Stimulated activated CD4-positive, alpha-beta T cell treated with anti-CD3 and anti-CD28 coated beads, Interleukin-15, amount 100 ng/mL, for 24 hours (primary cell): ENCODE measurements around the gene PURB.
A peak's percentile ranks its signal among the peaks of the same experiment; 100 is the strongest.
"Not testable (repeated sequence)": the region's sequence is repeated elsewhere in the genome, so short reads cannot be mapped to it uniquely, and the experiment has no call there.

ENCODE experiments used
- DNase-seq: peaks from one replicate; pipeline ENCODE4 v3.0.0-alpha.2; 2020

The PURB gene

DNA sequence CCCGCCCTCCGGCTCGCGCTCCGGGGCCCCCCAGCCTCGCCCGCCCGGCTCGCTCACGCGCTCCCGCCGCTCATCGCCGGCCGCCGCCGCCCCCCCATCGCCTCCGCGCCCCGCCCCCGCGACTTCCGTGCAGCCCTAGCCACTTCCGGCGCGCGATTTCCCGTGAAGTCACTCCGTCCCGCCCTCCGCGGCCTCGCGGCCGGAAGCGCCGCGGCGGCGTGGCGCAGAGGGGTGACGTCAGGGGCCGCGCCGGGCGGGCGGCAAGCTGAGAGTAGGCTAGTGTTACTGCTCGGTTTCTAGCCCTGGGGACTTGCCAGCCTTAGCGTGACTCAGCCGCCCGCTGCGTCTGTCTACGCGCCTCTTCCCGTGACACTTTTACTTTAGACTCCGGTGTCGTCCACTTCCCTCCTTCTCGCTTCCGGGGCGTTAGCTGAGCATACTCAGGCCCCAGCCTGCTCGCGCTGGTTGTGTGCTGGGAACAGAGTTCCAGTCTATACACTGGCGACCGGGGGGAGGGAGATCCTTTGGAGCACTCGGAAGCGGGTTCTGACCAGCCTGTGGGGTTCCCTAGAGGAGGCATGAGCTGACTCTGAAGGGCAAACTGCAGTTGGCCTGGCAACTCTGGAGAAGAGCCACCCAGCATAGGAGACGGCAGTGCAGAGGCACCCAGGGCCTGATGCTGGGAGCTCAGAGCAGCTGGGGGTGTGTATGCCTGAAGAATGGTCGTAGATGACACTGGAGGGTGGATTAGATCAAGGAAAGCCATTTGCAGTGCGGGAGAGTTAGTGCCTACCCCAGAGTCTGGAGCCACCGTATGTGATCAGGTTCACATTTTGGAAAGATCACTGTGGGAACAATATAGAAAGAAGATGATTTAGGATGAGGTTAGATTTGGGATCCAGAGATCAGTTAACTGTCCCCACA is at the start of gene PURB:
PURB (minus strand) TSS at position 137 of the 924 bp plus-strand sequence. CDS start 182 bp downstream, outside the sequence.
- DNase-seq, result peak; percentile 97

DNA sequence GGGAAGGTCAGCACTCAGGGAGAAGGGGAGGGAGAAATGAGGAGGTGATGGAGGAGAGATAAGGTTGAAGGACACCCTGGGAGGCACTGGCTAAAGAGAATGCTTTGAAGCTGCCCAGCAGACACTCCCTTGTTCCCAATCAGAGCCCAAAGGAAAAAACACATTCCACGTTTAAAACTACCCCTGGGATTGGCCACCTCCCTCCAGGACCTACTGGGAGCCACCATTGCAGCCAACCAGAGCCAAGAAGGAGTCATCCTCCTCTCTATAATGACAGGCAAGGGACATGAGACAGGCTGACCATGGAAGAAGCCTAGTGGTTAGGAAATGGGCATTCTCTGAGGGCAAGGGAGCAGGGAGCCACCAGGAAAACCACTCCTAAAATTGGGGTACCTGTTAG is 49.7 kb upstream of the PURB start:
- no peak for DNase-seq

DNA sequence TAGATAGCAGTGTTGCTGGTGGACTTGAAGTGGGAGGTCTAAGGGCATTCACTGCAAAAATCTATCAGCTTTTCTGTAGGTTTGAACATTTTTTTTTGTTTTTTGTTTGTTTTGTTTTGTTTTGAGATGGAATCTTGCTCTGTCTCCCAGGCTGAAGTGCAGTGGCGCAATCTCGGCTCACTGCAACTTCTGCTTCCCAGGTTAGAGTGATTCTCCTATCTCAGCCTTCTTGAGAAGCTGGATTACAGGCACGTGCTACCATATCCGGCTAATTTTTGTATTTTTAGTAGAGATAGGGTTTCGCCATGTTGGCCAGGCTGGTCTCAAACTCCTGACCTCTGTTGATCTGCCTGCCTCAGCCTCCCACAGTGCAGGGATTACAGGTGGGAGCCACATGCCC is 49.2 kb upstream of the PURB start:
- not testable (repeated sequence) for DNase-seq

DNA sequence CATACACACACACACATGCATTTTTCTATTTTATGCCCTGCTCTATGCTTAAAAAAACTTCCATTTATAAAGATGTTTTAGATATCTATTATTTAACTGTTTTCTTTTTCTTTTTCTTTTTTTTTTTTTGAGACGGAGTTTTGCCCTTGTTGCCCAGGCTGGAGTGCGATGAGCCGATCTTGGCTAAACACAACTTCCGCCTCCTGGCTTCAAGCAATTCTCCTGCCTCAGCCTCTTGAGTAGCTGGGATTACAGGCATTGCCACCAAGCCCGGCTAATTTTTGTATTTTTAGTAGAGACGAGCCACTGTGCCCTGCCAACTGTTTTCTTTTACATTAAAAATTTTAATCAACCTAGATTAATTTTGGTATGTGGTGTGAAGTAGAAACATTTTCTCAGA is 45.6 kb upstream of the PURB start:
- no peak for DNase-seq

DNA sequence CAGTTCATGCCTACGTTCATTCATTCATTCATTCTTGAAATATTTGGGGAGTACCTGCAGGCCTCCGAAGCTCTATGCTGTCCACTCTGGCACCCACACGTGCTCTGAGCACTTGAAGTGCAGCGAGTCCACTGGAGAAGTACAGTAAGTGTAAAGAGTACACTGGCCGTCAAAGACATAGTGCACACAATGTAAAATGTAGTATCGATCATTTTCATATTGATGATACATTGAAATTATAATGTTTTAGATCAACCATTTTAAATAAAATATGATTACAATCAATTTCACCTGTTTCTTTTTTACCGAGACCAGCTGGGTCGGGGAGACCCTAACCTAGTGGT is 37.0 kb upstream of the PURB start:
- no peak for DNase-seq

DNA sequence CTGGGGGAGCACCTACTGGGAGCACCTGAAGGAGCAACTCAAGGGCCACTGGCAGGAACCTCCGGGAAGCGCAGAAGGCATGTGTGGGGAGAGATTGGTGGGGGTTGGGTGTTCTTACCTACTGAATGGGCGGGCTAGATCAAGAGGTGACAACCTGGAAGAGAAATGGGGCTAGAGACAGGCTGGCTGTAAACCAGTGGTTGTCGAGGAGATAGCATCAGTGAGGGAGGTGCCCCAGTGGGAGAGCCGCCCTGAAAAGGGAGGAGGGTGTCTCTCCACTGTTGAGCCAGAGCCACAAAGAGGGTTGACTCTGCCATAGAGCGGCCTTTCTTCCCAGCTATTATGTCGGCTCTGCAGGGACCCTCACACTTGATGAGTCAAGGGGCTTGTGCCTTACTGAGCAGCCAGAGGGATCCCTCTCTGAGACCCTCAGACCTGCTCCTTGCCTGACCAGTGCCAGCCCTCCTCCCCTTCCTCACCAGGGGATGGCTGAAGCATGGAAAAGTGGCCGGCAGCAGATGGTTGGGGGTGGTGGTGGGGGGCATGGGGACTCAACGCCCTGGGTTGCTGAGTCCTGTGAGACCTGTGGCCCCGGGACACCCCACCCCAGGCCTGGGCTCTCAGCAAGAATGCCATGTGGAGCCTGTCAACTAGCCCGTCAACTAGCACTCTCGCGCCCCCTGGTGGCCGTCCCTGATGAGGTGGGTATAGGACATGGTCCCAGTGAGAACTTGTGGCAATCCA is 36.4 kb upstream of the PURB start:
- DNase-seq, result peak; percentile 99

DNA sequence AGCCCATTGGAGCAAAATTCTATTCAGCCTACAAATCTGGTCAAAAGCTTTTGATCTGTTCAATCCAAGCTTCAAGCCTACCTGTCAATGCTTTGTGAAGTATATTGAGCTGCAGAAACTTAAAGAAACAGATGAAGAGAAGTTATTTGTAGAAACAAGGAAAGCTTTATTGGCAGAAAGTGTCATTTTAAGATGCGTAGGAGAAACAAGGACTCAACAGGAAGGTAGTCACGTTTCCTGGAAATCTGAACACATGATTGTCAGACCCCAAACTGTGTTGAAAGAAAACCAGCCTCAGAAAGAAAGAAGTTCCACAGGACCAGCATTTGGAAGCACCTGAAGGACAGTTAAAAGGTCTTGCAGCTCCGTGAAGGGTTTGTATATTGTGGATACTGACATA is 34.8 kb upstream of the PURB start:
- no peak for DNase-seq

DNA sequence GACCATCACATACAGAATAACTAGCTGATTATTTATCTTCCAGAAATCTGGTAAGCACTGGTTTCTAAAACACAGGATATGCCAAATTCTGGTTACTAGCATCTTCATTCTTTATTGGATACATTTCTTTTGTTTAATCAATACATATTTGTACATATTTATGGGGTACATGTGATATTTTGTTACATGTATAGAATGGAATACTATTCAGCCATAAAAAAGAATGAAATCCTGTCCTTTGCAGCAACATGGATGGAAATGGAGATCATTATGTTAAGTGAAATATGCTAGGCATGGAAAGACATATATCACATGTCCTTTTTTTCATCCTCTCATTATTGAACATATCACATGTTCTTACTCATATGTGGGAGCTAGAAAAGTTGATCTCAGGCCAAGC is 32.7 kb upstream of the PURB start:
- DNase-seq, result no peak

DNA sequence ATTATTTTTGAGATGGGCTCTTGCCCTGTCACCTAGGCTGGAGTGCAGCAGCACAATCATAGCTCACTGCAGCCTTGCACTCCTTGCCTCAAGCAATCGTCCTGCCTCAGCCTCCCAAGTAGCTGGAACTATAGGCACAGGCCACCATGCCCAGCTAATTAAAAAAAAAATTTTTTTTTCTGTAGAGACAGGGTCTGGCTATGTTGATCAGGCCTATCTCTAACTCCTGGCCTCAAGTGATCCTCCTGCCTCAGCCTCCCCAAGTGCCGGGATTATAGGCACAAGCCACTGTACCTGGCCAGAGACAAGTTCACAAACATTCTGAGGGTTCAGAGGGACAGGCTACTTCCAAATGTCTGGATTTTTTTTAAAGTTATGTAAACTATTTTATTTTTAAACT is 32.1 kb upstream of the PURB start:
- no peak for DNase-seq

DNA sequence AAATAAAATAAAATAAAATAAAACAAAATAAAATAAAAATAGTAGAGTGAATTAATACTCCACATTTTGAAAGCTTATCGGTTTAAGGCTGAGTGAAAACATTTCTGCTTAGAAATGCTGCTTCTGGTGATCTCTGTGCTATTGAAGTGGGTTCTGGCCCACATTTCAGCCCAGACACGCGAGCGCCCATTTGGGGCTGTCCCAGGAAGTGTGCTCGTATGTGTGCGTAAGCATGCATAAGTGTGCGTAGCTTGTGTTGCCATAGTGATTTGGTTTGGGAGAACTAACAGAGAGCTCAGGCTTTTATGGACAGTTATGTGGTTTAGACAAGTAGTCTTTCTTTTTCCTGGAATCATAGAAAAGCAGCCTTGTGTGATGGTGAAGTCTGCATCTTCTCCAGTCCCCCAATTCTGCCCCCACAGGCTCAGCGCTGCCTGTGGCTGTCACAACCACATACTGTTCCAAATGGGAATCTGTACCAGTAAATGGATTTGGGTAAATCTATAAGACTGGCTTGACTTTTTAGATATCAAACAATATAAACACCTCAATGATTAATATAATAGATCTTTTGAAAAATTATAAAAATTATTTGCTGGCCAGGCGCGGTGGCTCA is 29.8 kb upstream of the PURB start:
- peak; percentile 81 for DNase-seq

DNA sequence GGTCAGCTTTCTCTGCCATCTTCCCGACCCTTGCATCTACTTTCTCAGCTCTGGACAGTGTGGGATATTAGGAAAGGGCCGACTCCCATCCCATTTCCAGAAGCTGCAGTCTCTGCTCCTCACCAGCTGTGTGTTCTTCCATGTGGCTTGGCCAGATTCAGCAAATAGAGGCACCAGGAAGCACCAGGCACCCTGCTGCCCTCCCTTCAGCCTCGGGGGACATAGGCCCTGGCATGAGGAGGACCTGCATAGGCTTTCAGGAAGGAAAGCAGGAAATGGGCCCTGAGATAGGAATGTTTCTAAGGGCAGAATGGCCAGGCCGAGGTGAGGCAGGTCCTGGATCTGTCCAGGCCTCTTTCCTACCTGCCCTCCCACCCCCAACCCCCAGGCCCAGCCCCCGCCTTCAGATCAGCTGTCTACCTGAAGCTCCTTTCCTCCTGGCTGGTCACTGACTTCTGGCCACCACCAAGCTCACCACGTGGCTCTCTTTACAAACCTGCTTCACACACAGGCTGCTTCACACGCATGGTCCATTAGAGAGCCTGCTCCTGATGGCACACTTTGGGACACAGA is 27.5 kb upstream of the PURB start:
- DNase-seq, result no peak

DNA sequence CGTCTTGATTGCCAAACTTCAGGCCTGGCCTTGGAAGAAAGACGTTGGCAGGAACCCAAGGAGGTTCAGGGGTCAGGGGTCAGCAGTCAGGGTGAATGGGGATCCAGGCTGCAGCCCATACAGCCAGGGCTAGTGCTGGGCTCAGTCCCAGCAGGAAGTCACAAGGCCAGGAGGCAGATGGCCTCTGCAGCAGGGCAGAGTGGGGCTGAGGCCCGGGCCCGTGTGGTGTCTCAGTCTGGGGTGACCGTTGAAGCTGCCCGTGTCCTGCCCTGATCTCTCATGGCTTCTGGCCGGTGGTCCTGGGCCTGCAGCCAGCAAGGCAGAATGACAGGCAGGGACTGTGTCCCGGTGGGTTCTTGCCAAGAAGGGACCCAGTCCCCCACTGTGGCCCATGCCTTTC is 26.6 kb upstream of the PURB start:
- DNase-seq, result no peak

DNA sequence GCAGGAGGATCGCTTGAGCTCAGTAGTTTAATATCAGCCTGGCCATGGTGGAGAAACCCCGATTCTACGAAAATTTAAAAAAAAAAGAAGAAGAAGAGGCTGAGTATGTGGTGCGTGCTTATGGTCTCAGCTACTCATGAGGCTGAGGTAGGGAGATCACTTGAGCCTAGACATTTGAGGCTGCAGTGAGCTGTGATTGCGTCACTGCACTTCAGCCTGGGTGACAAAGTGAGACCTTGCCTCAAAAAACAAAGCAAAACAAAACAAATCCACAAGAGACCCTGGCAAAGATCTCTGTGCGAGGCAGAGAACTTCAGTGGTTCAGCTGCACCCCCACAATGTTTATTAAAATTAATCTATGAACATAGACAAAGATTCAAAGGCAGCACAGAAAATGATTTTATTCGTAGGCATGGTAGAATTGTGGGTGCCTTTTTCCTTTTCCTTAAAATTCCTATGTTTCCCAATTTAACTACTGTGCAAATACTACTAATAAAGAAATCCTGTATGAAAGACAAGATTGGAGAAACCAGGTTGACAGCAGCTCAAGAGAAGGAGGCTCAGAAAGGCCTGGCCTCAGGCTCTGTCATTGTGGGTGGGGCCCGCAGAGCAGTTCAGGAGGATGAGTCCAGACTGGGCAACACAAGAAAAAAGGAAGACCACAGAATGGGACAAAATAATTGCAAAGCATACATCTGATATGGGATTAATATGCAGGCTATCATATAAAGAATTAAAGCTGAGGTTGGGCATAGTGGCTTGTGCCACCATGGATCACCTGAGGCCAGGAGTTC is 24.5 kb upstream of the PURB start:
- no peak for DNase-seq

DNA sequence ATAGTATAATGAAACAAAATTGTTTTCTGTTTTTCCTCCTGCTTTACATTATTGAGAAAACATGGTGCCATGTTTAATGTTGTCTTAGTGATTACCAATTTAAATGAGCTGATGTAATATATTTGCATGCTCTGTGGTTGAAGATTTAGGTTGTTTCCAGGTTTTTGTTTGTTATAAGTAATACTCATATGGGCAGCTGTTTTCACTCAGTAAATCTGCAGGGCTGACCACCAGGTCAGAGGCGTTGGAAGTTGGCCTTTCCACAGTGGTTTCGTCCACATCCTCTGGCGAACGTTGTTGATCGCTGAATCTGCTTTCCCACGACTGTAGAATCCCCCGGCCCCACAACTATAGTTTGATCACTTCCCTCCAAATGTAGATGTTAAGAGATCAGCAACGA is 21.6 kb upstream of the PURB start:
- no peak for DNase-seq

DNA sequence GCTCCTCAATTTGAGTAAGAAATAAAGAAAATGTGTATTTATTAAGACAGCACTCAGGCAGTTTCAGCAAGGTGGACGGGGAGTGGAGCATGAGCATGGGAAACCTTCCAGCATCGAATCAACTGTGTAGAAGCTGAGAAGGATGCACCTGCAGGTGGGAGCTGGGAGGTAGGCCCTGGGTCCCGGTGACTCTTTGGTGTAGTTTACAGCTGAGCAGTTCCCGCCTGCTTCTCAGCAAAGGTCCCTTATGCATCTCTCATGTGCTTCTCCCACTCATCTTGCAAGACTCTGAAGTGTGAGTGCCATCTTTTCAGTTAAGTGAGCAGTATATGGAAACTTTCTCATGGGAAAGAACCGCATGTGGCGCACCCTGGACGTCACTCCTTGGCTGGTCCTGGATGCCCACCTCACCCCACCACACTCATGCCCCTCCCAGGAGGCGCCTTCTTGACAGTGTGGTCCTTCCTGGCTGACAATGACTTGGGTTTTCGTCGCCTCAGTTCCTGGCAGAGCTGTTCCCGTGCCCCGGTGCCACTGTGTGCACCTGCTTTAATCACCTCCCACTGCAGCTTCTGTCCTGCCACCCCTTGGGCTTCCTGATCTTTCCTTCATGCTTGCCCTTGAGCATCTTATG is 19.8 kb upstream of the PURB start:
- no peak for DNase-seq

DNA sequence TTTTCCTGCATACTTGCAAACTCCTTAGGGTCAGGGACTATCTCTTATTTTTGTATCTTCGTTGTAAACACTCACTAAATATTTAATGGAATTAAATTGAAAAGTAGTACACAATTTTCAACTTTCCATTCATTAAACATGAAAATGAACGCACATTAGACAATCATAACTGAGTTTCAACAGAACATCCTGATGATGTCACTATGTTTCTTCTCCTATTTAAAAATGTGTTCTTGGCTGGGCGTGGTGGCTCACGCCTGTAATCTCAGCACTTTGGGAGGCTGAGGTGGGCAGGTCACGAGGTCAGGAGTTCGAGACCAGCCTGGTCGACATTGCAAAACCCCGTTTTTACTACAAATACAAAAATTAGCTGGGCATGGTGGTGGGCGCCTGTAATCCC is 14.1 kb upstream of the PURB start:
- no peak for DNase-seq

DNA sequence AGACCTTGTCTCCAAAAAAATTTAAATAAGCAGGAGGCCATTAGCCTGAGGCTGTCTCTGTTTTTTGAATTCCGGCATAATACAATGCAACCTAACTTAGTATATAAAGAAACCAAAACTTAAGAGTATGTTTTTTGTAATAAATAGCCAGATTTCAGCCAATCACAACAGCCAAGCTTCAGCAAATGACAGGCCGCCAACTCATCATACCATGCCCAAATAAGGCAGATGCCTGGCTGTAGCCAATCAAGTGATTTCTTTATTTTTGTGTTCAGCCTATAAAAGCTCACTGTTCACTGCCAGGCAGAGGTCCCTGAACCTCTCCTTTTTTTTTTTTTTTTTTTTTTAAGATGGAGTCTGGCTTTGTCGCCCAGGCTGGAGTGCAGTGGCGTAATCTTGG is 12.7 kb upstream of the PURB start:
- no peak for DNase-seq

DNA sequence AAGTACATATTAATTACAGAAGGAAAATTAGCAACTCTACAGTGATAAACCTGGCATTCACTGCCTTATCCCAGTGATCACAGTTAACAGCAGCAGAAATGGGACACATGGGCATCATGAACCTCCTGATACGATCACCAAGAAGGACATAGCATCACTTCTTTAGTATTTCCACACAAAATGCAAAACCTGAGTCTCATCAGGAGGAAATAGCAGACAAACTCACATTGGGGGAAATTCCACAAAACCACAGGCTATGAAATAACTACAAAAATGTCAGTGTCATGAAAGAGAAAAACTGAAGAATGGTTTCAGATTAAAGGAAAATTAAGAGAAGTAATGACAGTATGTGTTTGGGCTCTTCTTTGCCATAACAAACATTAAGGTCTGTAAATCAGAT is 12.0 kb upstream of the PURB start:
- no peak for DNase-seq

DNA sequence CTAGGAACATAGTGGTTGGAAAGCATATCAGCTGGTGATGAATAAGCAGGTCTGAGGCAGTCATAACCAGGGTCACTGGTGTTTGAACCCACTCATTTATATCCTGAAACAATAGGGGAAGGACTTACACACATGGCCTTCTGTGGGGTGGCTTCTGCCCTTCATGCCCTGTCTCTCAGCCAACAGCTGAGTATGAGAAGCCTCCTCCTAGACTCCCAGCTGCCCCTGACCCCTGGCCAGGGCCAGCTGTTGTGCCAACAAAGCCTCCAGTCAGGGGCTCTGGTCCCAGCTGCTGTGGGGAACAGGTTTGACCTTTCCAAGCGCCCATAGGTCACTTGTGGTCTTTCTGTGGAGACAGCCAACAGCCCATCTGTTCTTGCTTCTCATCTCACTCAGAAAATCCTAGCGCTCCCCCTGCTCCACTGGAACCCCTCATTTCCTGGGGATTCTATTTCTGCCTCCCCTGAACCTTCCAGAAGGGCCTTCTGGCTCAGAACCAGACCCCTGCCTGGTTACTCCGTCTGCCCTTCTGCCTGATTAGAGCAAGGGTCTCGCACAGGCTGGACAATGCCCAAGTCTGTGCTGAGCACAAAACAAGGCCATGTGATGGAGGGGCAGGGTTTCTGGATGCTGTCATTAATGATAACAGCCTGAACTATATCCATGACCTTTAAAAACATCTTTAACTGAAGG is 9.7 kb upstream of the PURB start:
- DNase-seq, result no peak

DNA sequence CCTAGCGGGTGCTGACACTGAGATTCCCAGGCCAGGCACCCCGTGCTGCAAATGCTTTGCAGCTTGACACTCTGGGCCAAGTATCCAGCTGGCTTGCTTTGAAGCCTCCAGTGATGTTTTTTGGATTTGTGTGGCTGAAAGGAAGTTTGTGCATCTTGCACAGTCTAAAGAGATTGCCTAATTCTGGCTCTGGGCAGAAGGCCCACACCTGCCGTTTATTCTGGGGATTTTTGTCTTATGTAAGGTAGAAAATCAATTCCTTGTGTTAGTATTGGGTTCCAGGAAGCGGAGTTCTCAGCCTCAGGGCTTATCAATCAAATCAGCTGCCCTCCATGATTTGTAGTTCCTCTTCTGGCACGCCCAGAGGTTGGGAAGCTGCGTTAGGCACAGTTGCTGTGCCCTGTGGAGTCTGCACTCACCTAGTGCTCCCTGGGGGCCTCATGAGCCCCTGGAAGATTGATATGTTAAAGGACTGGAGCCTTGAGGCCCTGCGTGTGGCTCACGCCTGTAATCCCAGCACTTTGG is 8.4 kb upstream of the PURB start:
- DNase-seq, result no peak

DNA sequence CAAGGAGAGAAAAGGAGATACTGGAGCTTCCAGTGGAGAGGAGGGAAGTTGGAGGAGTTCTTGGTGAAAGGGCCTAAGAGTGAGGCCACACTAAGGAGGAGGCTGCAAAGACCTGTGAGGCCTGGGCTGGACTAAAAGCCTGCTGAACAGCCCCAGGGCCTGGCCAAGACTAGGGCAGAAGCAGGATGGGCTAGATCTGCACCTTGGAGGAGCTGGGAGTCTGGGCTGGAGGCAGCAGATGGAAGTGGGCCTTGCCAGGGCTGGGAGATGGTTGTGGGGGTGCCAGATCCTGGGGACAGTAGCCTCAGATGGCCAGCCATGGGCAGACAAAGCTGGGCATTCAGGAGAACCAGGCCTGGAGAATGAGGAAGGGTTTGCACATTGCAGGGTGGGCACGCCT is 6.5 kb upstream of the PURB start:
- no peak for DNase-seq
